A673 (cell line): Measurements from ENCODE around the gene PLA2G4B.

Experiments
- CTCF ChIP-seq: fragments of 300-800, 200-600 bp; sonication (generic); conservative IDR thresholded peaks from 2 replicates; pipeline ENCODE4 v1.5.1; 2017; ENCODE audit warnings: low read depth, mild to moderate bottlenecking, antibody characterized with exemption, low read length, moderate library complexity, mixed read lengths
- EZH2 ChIP-seq: fragments of 200-600 bp; sonication (generic); IDR thresholded peaks from 2 replicates; pipeline ENCODE4 v1.6.1; 2017; ENCODE audit warnings: borderline replicate concordance, low read depth, mild to moderate bottlenecking, mixed read lengths, antibody characterized with exemption, low read length; ENCODE audit not compliant: poor library complexity, severe bottlenecking

- TF ChIP-seq CTCF (no peak), EZH2 (no peak)
Observed at GRCh38 chr15:41840673-41841072, 2.0 kb downstream of the PLA2G4B start.
